Type B pancreatic cell (in vitro differentiated cells): ENCODE measurements around the gene CRB3. TPM values are rescaled to one million over a fixed set of nuclear protein-coding genes. Genes with fewer than 3 reads are reported as not detected.

Experiments used
- DNase-seq: peaks from one replicate; pipeline ENCODE4 v3.0.0; 2021; ENCODE audit warnings: mixed read lengths; ENCODE audit not compliant: unreplicated experiment; ENCODE audit errors: extremely low spot score
- H3K27ac Mint-ChIP-seq: 2 replicates; pipeline ENCODE4 v1.8.0; 2021; ENCODE audit warnings: mild to moderate bottlenecking, mixed read lengths
- H3K27me3 Mint-ChIP-seq: 2 replicates; pipeline ENCODE4 v1.8.0; 2021; ENCODE audit warnings: mixed read lengths
- H3K36me3 Mint-ChIP-seq: 2 replicates; pipeline ENCODE4 v1.8.0; 2021; ENCODE audit warnings: mixed read lengths
- H3K4me1 Mint-ChIP-seq: one replicate; pipeline ENCODE4 v1.8.0; 2021; ENCODE audit warnings: mixed read lengths; ENCODE audit not compliant: unreplicated experiment
- H3K4me3 Mint-ChIP-seq: 2 replicates; pipeline ENCODE4 v1.8.0; 2021; ENCODE audit warnings: mild to moderate bottlenecking, mixed read lengths
- H3K9me3 Mint-ChIP-seq: 2 replicates; pipeline ENCODE4 v1.8.0; 2021; ENCODE audit warnings: mixed read lengths
- CTCF ChIP-seq: fragments of 200-600 bp; sonication (generic); conservative IDR thresholded peaks from 2 replicates; pipeline ENCODE4 v1.5.0; 2021; ENCODE audit warnings: antibody characterized with exemption, mild to moderate bottlenecking
- microRNA-seq: library from miRNA; unstranded; fragments of <30 nt; microRNA quantifications from one replicate; pipeline ENCODE4, GENCODE V29; 2020
- total RNA-seq: library from RNA; stranded (reverse); gene quantifications from 2 replicates; pipeline ENCODE4 v1.2.1, GENCODE V29; 2021; ENCODE audit warnings: low replicate concordance

The CRB3 gene
- total RNA-seq, 1 donor from 2014 or later, result 30.6 TPM

GRCh38 chr19:6510618-6511017 lies 46.5 kb downstream of the CRB3 start:
- H3K27ac Mint-ChIP-seq, result no peak overlapping the region
- H3K4me1 Mint-ChIP-seq, result no peaks in the 10 kb centered on the region
- TF ChIP-seq CTCF, result no peak
- peaks cover 3% of the 10 kb centered on the region for H3K27me3 Mint-ChIP-seq
- H3K36me3 Mint-ChIP-seq, result no peaks in the 10 kb centered on the region
- H3K4me3 Mint-ChIP-seq, result no peak overlapping the region
- DNase-seq, result no peak
- H3K9me3 Mint-ChIP-seq, result no peaks in the 10 kb centered on the region

GRCh38 chr19:6514089-6514488 lies 50.0 kb downstream of the CRB3 start:
- H3K9me3 Mint-ChIP-seq, result no peaks in the 10 kb centered on the region
- H3K4me3 Mint-ChIP-seq, result no peak overlapping the region
- H3K27me3 Mint-ChIP-seq, result peaks cover 23% of the 10 kb centered on the region
- no peak overlapping the region for H3K27ac Mint-ChIP-seq
- H3K36me3 Mint-ChIP-seq, result no peaks in the 10 kb centered on the region
- peaks cover 12% of the 10 kb centered on the region for H3K4me1 Mint-ChIP-seq
- no peak for DNase-seq
- TF ChIP-seq CTCF, result no peak

- peaks cover 27% of the 10 kb centered on the region for H3K27me3 Mint-ChIP-seq
- H3K27ac Mint-ChIP-seq, result no peak overlapping the region
- DNase-seq, result no peak
- H3K36me3 Mint-ChIP-seq, result no peaks in the 10 kb centered on the region
- no peak for TF ChIP-seq CTCF
- H3K9me3 Mint-ChIP-seq, result no peaks in the 10 kb centered on the region
- H3K4me3 Mint-ChIP-seq, result peak overlapping the region; percentile 70
- H3K4me1 Mint-ChIP-seq, result peaks cover 12% of the 10 kb centered on the region
Observed at GRCh38 chr19:6514926-6515544, 51.0 kb downstream of the CRB3 start.

- H3K27ac Mint-ChIP-seq, result peak overlapping the region; percentile 86
- H3K9me3 Mint-ChIP-seq, result no peaks in the 10 kb centered on the region
- peak overlapping the region; percentile 93 for H3K4me3 Mint-ChIP-seq
- DNase-seq, result peak; percentile 82
- peaks cover 30% of the 10 kb centered on the region for H3K27me3 Mint-ChIP-seq
- no peak for TF ChIP-seq CTCF
- no peaks in the 10 kb centered on the region for H3K36me3 Mint-ChIP-seq
- H3K4me1 Mint-ChIP-seq, result peaks cover 12% of the 10 kb centered on the region
Observed at GRCh38 chr19:6516018-6516658, 52.1 kb downstream of the CRB3 start.

Small RNA genes lying within 50 kb of the gene (microRNA-seq; reads per million reads assigned to microRNA genes)
- gene MIR3940, result 22.0 reads per million, percentile 45 among the genes with 10 or more reads in this experiment

Other genes starting within 250 kb of the CRB3 start
- gene MLLT1, start 184.3 kb upstream of the CRB3 start, total RNA-seq, result 51.3 and 106 TPM in 2 replicates
- gene ACER1, start 130.7 kb upstream of the CRB3 start, total RNA-seq, result not detected in 2 replicates
- gene CLPP, start 102.7 kb upstream of the CRB3 start, total RNA-seq, result 61.6 and 70.7 TPM in 2 replicates
- gene ALKBH7, start 91.5 kb upstream of the CRB3 start, total RNA-seq, result 53.2 and 71.0 TPM in 2 replicates
- 2.8 and 4.8 TPM in 2 replicates for gene PSPN, start 88.3 kb upstream of the CRB3 start, total RNA-seq
- gene GTF2F1, start 71.1 kb upstream of the CRB3 start, total RNA-seq, result 63.3 and 72.4 TPM in 2 replicates
- 336 and 414 TPM in 2 replicates for gene KHSRP, start 39.5 kb upstream of the CRB3 start, total RNA-seq
- 1.0 and 1.1 TPM in 2 replicates for gene SLC25A41, start 30.5 kb upstream of the CRB3 start, total RNA-seq
- 67.5 and 86.6 TPM in 2 replicates for gene SLC25A23, start 4.5 kb upstream of the CRB3 start, total RNA-seq
- 0.93 and 0.94 TPM in 2 replicates for gene DENND1C, start 17.5 kb downstream of the CRB3 start, total RNA-seq
- gene TUBB4A, start 38.0 kb downstream of the CRB3 start, total RNA-seq, result 6.8 and 10.9 TPM in 2 replicates
- gene TNFSF9, start 66.8 kb downstream of the CRB3 start, total RNA-seq, result 1.3 and 3.4 TPM in 2 replicates
- gene CD70, start 126.9 kb downstream of the CRB3 start, total RNA-seq, result 0.74 and 1.0 TPM in 2 replicates
- gene TNFSF14, start 205.9 kb downstream of the CRB3 start, total RNA-seq, result not detected in 2 replicates